ENCODE measurements around the gene CNTRL.

Gene CNTRL

DNA sequence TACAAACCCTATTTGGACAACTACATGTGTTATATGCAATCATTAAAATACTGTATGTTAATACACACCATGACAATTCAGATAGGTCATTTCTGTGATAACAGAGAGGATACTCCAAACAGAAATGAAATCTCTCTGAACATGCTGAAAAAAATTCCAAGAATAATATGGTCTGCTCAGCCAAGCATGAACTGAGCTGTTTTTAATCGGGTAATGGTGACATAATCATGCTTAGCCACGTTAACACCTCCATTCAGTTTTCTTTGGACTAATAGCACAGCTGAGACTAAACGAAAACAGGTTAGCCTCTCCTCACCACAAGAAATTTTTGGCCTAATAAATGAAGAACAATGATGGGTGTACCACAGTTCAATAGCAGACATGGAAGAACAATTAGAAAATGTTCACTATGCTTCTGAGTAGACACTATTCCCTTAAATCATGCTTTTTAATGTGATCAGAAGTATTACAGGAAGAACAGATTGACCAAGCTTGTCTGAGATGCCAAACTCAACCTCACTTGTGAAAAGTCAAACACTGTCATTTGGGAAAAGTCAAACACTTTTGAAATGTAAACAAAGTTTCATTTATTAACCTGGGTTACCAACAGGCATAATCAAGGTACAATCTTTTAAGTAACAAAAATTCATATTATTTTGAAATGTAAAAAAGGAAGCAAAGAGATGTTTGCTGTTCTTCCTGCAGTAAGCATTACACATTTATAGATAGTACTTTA lies 107.5 kb downstream of the CNTRL start:
- no peak for DNase-seq

DNA sequence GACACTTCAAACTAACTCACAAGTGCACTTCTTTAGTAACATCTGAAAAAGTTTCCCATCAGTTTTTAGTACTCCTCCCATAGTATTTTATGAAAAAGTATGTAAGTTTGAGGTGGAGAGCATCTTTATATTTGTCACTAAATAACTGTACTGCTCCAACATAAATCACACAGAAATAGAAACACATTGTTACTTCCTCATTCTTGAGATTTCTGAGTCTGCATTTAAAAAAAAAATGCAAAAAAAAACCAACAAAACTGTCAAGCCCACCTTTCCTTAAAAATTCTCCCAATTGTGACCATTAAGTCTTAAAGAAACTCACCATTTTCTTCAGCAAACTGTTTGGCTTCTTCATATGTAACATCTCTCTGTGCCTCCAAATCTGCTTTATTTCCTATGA lies 108.2 kb downstream of the CNTRL start:
- DNase-seq = no peak

DNA sequence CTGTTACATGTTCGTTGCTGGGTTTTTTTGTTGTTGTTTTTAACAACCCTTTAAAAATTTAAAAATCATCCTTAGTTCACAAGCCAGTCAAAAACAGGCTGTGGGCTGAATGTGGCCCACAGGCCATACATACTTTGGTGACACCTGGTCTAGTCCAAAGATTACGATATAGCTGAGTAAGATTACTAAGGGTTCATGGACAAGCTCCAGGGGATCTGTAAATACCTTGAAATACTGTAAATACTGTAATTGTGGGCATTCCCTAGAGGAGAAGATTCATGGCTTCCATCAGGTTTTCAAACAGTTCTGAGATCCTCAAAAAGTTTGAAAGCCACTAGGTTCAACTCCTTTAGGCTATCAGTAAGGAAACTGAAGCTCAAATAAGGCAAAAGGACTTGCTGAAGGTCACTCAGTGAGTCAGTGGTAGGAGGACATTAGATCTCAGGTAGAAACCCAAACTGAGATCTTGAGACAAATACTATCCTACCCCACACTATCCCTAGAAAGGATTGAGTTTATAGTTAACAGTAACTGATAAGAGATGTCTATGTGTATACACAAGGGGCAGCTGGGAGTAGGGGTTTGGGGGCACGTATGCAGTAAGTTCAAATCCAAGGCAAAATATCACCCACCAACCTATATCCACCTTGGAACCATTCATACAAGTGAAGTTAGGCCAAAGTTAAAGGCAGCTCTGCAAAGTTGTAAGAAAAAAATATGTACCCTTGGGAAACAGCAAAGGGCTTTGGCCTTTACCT lies 109.1 kb downstream of the CNTRL start:
- no peak for DNase-seq

DNA sequence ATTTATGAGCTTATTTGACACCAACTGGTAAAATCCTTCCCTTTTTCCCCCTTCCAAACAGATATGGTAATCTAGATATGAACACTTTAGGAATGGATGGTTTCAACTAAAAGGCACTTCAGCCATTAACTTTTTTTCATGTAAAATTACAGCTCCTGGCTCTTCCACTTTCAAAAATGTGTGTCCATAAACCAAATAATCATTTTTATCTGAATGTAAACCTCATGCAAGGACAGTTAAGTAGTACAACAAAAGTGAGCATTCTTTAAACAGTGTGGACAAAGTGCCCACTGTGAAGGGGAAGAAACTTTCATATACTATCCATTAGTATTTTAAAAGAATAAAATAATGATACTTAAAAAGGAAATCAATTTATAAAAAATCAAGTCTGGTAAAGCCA lies 109.7 kb downstream of the CNTRL start:
- DNase-seq = no peak

DNA sequence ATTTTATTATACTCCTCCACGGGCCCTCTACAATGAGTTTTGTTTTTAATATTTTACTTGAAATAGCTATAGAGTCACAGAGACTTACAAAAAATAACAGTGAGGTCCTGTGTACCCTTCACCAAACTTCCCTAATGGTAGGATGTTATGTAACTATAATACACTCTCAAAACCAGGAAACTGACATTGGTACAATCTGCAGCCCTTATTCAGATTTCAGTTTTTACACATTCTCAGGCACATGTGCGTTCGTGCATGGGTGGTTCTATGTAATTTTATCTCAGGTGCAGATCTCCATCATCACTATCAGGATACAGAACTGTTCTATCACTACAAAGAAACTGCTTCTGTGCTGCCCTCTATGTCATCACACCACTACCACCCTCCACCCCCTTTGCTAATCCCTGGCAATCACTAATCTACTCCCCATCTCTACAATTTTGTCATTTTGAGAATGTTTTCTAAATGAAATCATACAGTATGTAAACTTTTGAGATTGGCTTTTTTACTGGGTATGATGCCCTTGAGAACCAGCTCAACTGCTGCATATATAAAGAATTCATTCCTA lies 110.5 kb downstream of the CNTRL start:
- DNase-seq = no peak

DNA sequence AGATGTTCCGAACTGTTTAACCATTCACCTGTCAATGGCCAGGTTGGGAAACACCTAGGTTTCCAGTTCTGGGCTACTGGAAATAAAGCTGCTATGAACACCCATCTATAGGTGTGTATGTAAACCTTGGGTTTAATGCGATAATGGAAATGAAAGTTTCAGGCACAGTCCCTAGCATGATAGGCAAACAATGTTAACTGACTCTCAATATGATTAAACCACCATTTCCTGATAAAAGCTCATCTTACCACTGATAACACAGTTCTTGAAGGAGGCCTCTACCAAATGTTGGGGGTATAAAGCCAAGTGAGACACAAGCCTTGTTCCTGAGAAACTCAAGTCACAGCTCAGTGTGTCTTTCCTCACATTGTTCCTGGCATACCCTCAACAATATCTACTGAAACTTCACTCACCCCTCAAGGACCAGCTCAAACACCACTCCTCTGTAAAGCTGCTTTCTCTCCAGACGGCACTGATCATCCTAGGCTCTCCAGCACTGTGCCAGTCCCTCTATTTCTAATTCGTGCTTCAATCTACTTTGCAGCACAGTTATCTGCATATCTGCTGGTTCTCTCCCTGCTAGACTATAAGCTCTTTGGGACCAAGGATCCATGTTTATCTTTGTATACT lies 111.1 kb downstream of the CNTRL start:
- no peak for DNase-seq

DNA sequence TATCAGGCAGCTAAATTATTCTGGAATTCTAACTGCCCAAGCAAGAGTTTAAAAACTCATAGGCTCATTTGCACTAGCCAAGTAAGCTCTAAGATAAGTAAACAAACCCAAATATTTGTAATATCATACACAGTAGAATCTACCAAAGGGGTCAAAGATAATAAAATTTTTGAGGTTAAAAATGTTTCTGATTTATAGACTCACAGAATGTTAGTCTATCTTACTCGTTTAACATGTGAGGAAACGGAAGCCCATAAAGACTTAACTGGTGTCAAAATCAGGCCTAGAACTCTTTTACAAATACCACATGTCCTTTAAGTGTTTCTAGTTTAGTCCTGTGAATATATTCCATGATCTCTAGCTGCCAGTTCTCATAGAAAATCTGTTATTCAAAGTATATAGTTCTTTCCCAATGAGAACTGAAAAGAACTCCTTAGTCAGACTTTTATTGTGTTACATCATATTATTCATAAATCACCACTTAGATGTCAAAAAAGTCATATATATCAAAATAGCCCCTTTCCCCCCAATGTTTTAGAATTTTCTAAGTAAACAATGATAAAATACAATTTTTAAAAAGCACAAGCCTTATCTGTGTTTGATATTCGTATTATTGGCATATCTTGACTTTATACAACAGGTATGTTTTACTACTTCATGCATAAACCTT lies 113.0 kb downstream of the CNTRL start:
- DNase-seq = no peak

DNA sequence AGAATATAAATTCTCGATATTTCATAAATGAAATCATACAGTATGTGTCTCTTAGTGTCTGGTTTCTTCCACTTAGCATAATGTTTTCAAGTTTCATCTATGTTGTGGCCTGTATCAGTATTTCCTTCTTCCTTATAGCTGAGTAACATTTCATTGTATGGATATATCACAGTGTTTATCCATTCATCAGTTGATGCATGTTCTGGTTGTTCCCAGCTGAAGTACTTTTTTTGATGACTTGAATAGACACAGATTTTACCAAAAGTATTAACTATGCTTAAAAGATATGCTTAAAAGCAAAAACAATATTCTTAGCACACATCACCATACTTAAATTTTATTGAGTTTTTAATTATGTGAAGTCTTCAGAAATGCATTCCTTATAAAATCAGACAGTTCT lies 114.3 kb downstream of the CNTRL start:
- DNase-seq = no peak

DNA sequence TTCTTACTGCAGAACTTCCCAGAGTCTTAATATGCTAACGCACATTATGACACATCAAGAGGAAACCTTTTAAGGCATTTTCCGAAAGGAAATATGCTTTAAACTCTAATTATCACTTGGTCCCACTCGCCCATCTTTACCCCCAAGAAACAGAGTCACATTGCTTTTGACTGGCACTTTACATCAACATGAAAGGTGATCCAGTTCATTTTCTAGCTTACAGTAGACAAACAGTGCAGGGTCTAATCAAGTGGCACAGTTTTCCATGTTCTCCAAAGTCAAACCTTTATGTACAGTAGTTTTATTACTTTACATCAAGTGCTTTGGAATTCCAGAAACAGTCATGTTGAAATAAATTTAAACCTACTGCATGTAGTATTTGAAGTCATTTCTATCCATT lies 114.9 kb downstream of the CNTRL start:
- DNase-seq = no peak

DNA sequence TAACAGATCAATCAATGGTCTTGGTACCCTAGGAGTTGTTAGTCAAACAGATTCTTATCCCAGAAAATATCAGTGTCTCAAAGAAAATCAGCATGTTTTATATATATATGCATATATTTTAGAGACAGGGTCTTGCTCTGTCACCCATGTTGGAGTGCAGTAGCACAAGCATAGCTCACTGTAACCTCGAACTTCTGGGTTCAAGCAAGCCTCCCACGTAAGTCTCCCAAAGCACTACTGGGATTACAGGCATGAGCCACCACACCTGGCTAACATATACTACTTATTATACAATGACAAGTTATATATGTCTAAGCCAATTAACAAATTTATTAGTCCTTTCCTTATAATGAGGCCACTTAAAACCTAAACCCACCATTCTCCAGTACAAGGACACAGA lies 116.5 kb downstream of the CNTRL start:
- DNase-seq = no peak

DNA sequence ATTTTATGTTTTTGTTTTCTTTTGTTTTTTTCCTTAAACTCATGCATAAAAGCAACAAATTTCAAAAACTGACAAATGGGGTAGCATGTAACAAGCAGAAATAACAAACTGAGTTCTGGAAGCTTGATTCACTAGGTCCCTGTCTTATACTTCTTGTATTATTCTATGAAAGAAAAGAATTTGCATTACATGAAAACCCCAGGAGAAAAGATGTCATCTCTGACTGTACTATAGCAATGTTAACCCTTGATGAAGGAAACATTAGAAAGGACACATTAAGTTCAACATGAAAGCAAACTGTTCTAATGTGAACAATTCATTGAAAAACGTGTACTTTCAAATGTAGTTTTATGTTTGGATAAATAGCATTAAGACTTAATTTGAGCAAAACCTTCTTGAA lies 117.8 kb downstream of the CNTRL start:
- DNase-seq = no peak

DNA sequence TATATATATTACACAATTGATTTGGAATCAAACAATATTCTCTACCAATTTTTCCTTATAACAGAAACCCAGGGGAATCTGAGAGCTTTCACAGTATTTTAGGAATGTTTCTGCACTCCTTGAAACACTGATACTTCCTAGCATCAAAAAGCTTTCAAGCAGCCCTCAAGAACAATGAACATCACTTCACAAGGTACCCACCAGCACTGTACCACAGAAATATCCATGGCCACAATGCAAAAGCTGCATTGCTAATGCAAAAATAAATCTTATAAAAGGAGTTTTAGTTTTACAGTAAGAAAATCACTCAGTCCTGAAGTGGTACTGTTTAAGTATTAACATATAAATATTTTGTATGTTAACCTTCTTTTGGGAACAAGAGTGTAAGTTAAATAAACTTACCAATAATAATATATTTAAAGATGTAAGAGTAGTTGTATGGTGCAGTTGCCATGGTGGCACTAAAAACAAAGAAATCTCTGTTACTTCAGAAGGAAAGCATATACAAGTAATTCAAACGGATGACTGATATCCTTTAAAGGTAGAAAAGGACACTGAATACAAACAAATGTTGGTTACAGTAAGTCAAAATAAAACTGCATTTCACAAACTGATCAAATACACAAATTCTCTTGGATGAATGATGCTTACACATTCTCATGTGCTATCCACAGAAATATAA lies 118.3 kb downstream of the CNTRL start:
- DNase-seq = no peak

DNA sequence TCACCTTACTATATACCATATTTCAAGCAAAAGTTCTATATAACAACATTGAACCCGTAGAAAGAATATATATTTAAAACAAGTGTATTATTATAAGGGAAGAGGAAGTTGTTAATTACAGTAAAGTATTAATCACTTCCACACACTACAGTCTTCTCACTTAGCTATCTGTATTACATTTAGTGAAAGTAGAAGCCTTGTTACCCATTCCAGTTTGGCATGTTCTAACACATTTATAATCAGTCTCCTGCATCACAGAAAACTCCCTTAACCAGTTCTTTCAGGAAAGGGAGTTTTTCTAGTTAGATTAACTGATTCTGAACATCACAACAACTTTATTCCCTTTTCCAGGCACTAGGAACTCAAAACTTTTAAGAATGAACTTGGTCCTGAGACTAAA lies 120.0 kb downstream of the CNTRL start:
- DNase-seq = no peak

DNA sequence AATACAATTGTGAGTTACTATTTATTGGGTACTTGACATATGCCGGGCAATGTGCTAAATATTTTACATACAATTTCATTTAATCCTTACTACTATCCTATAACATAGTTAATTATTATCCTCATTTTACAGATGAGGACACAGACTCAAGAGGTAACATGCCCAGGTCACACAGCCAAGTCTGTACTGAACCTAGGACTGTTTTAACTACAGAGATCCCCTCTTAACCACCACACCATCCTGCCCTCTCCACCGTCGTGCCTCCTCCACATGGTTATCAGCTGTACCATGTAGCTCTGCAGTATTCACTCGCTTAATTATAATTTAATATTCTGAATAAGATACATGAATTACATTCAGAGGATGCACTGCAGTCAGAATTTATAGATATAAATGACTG lies 121.6 kb downstream of the CNTRL start:
- DNase-seq = no peak

DNA sequence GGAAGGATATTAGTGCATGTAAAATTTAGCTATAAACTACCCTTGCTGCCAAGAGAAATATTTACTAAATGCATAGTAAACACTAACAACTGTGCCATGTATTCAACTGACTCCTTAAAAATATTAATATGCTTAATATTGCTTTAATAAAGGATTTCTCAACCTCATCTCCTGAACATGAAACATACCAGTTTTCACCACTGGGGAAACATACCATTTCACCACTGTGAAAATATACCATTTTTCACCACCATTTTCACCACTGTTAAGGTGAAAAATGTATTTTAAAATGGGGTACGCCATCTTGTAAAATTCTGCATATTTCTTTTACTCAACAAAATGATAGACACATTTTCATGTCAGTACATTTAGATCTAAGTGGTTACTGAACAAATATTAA lies 122.4 kb downstream of the CNTRL start:
- DNase-seq = no peak

DNA sequence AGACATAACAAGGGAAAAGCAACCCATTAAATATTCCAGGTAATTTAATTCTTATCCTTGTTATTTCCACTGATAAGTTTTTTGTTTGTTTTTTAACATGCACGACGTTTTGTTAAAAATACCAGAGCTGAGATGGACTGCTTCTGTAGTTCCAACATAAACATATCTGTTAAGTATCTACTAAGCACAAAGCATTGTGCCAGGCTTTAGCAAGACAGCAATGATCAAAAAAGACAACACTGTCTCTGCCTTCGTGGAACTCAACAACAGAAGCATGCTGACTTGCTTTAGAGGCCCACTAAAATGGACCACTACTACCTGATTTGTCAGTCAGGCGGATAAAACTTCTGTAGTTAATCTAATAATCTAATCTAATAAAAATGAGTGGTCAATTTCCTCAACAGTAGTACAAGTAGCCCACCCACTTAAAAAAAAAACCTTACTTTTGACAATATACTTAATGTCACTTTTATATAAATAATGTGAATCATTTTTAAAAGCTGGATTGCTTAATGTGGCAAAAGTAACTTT lies 123.8 kb downstream of the CNTRL start:
- no peak for DNase-seq

DNA sequence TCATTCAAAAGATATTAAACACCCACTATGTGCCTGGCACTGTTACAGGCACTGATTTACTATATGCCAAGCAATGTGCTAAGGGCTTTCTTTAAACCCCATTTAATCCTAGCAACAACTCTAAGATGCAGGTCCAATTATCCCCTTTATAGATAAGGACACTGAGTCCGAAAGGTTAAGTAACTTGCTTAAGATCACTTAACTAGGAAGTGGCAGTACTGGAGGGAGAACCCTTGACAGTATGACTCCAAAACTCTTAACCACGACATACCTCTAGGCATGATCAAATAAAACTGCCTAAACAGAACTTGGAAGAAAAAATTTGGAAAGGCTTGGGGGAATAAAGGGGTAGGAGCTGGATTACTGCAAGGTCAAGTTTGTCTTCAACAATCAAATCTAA lies 125.2 kb downstream of the CNTRL start:
- DNase-seq = no peak

DNA sequence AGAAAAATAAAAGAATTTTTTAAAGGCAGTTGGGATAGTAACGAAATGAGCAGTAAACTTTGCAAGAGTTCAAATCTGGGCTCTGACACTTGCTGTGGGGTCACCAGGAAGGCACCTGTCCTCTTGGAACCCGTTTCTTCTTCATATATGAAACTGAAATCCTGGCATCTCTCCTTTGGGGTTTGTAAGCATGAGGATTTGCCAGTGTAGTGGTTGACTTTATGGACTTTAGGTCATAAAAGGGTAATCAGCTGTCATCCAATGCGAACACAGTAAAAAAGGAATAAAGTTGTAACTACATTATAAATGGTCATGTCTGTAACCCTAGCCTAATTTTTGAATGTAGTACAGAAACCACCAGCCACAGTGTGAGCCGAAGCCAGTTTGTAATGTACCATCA lies 125.6 kb downstream of the CNTRL start:
- no peak for DNase-seq

DNA sequence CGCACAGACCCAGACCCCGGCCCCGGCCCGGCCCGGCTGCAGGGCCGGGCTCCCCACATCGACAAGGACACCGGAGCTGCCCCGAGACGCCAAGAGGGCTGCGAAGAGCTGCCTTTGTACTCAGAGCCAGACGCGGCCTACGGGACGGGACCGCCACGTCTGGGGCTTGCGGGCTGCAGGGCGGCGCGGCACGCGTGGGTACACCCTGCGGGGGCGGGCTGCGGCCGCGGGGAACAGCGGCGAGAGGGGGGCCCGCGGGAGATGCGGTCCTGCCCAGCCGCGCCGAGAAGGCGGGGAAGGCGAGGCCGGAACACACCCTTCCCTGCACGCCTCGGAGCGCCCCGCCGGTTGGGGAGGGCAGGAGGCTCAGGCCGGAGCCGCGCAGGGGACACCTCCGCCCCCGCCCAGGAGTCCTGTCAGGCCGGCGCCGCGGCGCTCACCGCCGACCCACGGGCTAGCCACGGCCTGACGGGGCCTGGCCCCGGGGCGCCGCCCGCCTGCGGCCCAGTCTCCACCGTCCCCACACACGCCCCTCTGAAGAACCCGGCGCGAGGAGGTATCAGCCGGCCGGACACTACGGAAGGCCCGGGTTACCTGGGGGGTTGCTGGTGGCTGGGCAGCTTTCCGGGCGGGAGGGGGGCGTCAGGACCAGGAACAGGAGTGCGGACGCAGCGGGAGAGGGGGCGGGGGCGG lies 126.4 kb downstream of the CNTRL start:
- DNase-seq = peak; percentile 21 to 24

DNA sequence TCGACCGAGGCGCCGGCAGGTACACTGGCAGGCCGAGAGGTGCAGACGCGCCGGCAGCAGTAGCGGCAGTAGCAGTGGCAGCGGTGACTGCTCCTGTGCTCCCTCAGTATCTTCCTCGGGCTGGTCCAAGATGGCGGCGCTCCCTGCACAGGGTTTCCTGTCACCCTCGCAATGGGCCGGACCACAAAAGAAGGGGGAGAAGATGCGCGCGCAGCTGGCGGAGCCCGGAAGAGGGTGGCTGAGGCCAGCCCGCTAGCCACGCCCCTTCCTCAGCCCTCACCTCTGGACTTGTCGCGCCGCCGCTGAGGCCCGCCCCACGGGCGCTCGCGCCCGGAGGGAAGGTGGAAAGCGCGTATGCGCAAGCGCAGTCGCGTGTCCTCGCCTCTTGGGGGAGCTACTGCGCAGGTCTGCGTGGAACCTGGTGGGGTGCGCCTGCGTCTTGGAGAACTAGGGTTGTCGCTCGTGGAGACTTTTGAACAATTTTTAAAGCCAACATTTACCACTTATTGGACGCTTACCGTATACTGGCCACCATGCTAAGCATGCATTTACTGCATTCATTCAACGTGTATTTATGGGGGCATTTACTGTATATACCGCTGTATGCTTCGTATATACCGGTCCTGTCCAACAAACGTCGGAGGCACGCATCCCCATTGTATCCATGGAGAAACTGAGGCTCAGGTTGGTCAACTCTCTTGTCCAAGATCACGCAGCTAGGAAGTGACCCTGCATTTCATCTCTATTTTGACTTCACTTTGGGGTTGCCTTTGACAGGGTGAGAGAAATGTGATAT lies 127.2 kb downstream of the CNTRL start, which contains the start of gene RAB14:
RAB14 (minus strand) TSS at position 132 of the 796 bp plus-strand sequence. CDS start 8,457 bp downstream, outside the sequence.
- peak; percentile 100 for DNase-seq

DNA sequence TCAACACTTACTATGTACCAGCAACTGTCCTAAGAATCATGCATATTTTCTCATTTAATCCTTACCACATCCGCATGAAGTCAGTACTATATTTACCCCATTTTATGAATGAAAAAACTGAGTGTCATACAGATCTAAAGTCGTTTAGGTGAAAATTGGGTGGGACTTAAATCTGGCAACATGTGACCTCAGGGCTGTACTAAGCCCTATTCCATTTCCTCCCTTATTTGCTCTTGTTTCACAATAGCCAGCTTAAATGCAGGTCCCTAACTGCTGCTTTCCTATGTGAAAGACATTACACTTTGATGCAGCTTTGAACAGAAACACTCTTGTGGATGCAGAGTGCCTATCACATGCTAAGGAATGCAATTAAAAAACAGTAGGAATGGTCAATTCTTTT lies 129.4 kb downstream of the CNTRL start:
- no peak for DNase-seq
